Measurements from ENCODE around the gene EML5.

Gene EML5

GRCh38 chr14:88592031-88592430, 200.7 kb downstream of the EML5 start:
- Mint-ChIP-seq H3K27me3 (no peaks in the 10 kb centered on the region), H3K27ac (no peak overlapping the region), H3K4me3 (no peak overlapping the region), H3K9me3 (no peaks in the 10 kb centered on the region), H3K36me3 (ENCODE audit: insufficient read depth) (peaks cover 36% of the 10 kb centered on the region), H3K4me1 (ENCODE audit: low read depth in 2 of 2) (peaks cover 0 to 2% of the 10 kb centered on the region in 2 donors)
- ATAC-seq (replicated peaks) (no peak), DNase-seq (no peak)

GRCh38 chr14:88590173-88590572, 202.6 kb downstream of the EML5 start:
- no peak overlapping the region for H3K4me3 Mint-ChIP-seq
- peaks cover 0 to 2% of the 10 kb centered on the region in 2 donors for H3K4me1 Mint-ChIP-seq (ENCODE audit: low read depth in 2 of 2)
- no peaks in the 10 kb centered on the region for H3K9me3 Mint-ChIP-seq
- peaks cover 53% of the 10 kb centered on the region for H3K36me3 Mint-ChIP-seq (ENCODE audit: insufficient read depth)
- H3K27me3 Mint-ChIP-seq: no peaks in the 10 kb centered on the region
- ATAC-seq (replicated peaks) (no peak), DNase-seq (no peak)
- peak overlapping the region in 1 of 2 donors; percentile 15 for H3K27ac Mint-ChIP-seq

GRCh38 chr14:88588081-88588480, 204.7 kb downstream of the EML5 start:
- Mint-ChIP-seq H3K27ac (peak overlapping the region in 1 of 2 donors; percentile 52), H3K36me3 (ENCODE audit: insufficient read depth) (peaks cover 57% of the 10 kb centered on the region)

GRCh38 chr14:88584451-88584850, 208.3 kb downstream of the EML5 start:
- H3K27me3 Mint-ChIP-seq: no peaks in the 10 kb centered on the region
- peaks cover 55% of the 10 kb centered on the region for H3K36me3 Mint-ChIP-seq (ENCODE audit: insufficient read depth)
- peaks cover 0 to 2% of the 10 kb centered on the region in 2 donors for H3K4me1 Mint-ChIP-seq (ENCODE audit: low read depth in 2 of 2)
- DNase-seq: no peak
- no peak overlapping the region for H3K27ac Mint-ChIP-seq
- H3K4me3 Mint-ChIP-seq: no peak overlapping the region
- no peaks in the 10 kb centered on the region for H3K9me3 Mint-ChIP-seq
- ATAC-seq (replicated peaks): no peak

More at GRCh38 chr14:88588081-88588480, 204.7 kb downstream of the EML5 start:
- DNase-seq (no peak), ATAC-seq (replicated peaks) (no peak)
- no peak overlapping the region for H3K4me3 Mint-ChIP-seq
- peaks cover 0 to 2% of the 10 kb centered on the region in 2 donors for H3K4me1 Mint-ChIP-seq (ENCODE audit: low read depth in 2 of 2)
- no peaks in the 10 kb centered on the region for H3K27me3 Mint-ChIP-seq
- H3K9me3 Mint-ChIP-seq: no peaks in the 10 kb centered on the region

GRCh38 chr14:88576222-88576621, 216.5 kb downstream of the EML5 start:
- peaks cover 93% of the 10 kb centered on the region for H3K36me3 Mint-ChIP-seq (ENCODE audit: insufficient read depth)
- no peaks in the 10 kb centered on the region for H3K4me1 Mint-ChIP-seq (ENCODE audit: low read depth in 2 of 2)

GRCh38 chr14:88572117-88572516, 220.6 kb downstream of the EML5 start:
- ATAC-seq (replicated peaks) (no peak), DNase-seq (no peak)
- H3K4me1 Mint-ChIP-seq (ENCODE audit: low read depth in 2 of 2): peaks cover 0 to 7% of the 10 kb centered on the region in 2 donors
- peaks cover 80% of the 10 kb centered on the region for H3K36me3 Mint-ChIP-seq (ENCODE audit: insufficient read depth)
- no peak overlapping the region for H3K4me3 Mint-ChIP-seq
- H3K27ac Mint-ChIP-seq: no peak overlapping the region
- no peaks in the 10 kb centered on the region for H3K9me3 Mint-ChIP-seq
- H3K27me3 Mint-ChIP-seq: no peaks in the 10 kb centered on the region

More at GRCh38 chr14:88576222-88576621, 216.5 kb downstream of the EML5 start:
- no peak for DNase-seq
- no peaks in the 10 kb centered on the region for H3K9me3 Mint-ChIP-seq
- H3K4me3 Mint-ChIP-seq: no peak overlapping the region
- no peak for ATAC-seq (replicated peaks)
- H3K27me3 Mint-ChIP-seq: no peaks in the 10 kb centered on the region
- no peak overlapping the region for H3K27ac Mint-ChIP-seq

GRCh38 chr14:88568196-88568595, 224.6 kb downstream of the EML5 start:
- Mint-ChIP-seq H3K9me3 (no peaks in the 10 kb centered on the region), H3K4me1 (ENCODE audit: low read depth in 2 of 2) (peaks cover 7 to 21% of the 10 kb centered on the region in 2 donors), H3K27me3 (no peaks in the 10 kb centered on the region), H3K27ac (no peak overlapping the region), H3K4me3 (no peak overlapping the region), H3K36me3 (ENCODE audit: insufficient read depth) (peaks cover 44% of the 10 kb centered on the region)
- DNase-seq (no peak), ATAC-seq (replicated peaks) (no peak)

GRCh38 chr14:88565427-88565826, 227.3 kb downstream of the EML5 start:
- no peak overlapping the region for H3K27ac Mint-ChIP-seq

GRCh38 chr14:88563845-88564244, 228.9 kb downstream of the EML5 start:
- Mint-ChIP-seq H3K4me1 (ENCODE audit: low read depth in 2 of 2) (peaks cover 14 to 29% of the 10 kb centered on the region in 2 donors), H3K4me3 (peak overlapping the region; percentile 91 to 94), H3K27me3 (no peaks in the 10 kb centered on the region), H3K9me3 (no peaks in the 10 kb centered on the region), H3K36me3 (ENCODE audit: insufficient read depth) (peaks cover 12% of the 10 kb centered on the region), H3K27ac (peak overlapping the region; percentile 74 to 96)
- DNase-seq (no peak), ATAC-seq (replicated peaks) (no peak)

More at GRCh38 chr14:88565427-88565826, 227.3 kb downstream of the EML5 start:
- H3K4me3 Mint-ChIP-seq: no peak overlapping the region
- no peaks in the 10 kb centered on the region for H3K27me3 Mint-ChIP-seq
- peaks cover 14 to 33% of the 10 kb centered on the region in 2 donors for H3K4me1 Mint-ChIP-seq (ENCODE audit: low read depth in 2 of 2)
- peaks cover 19% of the 10 kb centered on the region for H3K36me3 Mint-ChIP-seq (ENCODE audit: insufficient read depth)
- DNase-seq (no peak), ATAC-seq (replicated peaks) (no peak)
- H3K9me3 Mint-ChIP-seq: no peaks in the 10 kb centered on the region

- Mint-ChIP-seq H3K4me3 (peak within 1 kb of the TSS; percentile 91 to 94), H3K36me3 (ENCODE audit: insufficient read depth) (peaks cover 5% of the 10 kb centered on the region), H3K27me3 (no peaks in the 10 kb centered on the region), H3K9me3 (no peaks in the 10 kb centered on the region), H3K4me1 (ENCODE audit: low read depth in 2 of 2) (peaks cover 14 to 27% of the 10 kb centered on the region in 2 donors), H3K27ac (peak within 1 kb of the TSS; percentile 74 to 96)
- peak; percentile 77 to 84 (median 83) for DNase-seq
- ATAC-seq (replicated peaks): peak; percentile 95
These were observed 229.7 kb downstream of the EML5 start, which contains the start of gene ZC3H14 for GRCh38 chr14:88562831-88563686. TSS of gene ZC3H14 (plus strand) at chr14:88563037. CDS start at chr14:88563134, 97 bp downstream.

- peaks cover 2% of the 10 kb centered on the region for H3K36me3 Mint-ChIP-seq (ENCODE audit: insufficient read depth)
- H3K4me3 Mint-ChIP-seq: peak overlapping the region; percentile 91 to 94
- no peak for DNase-seq
- peak overlapping the region; percentile 74 to 96 for H3K27ac Mint-ChIP-seq
- H3K27me3 Mint-ChIP-seq: no peaks in the 10 kb centered on the region
- no peak for ATAC-seq (replicated peaks)
- no peaks in the 10 kb centered on the region for H3K9me3 Mint-ChIP-seq
- H3K4me1 Mint-ChIP-seq (ENCODE audit: low read depth in 2 of 2): peaks cover 17 to 30% of the 10 kb centered on the region in 2 donors
These were observed 230.3 kb downstream of the EML5 start for GRCh38 chr14:88562532-88562830.
